ENCODE results near the gene CUX1.

- no peak for TF ChIP-seq GATA3 (IDR thresholded peaks at IDR 0.05; ENCODE audit: low read depth, low read length)
- TF ChIP-seq GATA2 (IDR thresholded peaks at IDR 0.05; ENCODE audit: low read depth, low read length) = no peak
Measured at GRCh38 chr7:102296179-102296438, 478.7 kb downstream of the CUX1 start.

All from SH-SY5Y (cell line).